Lower leg skin (tissue), 3 donors: ENCODE data around the gene PDPR.
"Not testable (repeated sequence)": the region's sequence is repeated elsewhere in the genome, so short reads cannot be mapped to it uniquely, and the experiment has no call there.

ENCODE experiments used
- CTCF ChIP-seq, 3 donors: fragments of 450-650 bp; IDR thresholded peaks; one replicate each; pipeline ENCODE4 v1.5.1; 2016; ENCODE audit warnings: antibody characterized with exemption in 3 of 3, mild to moderate bottlenecking in 3 of 3, moderate library complexity in 2 of 3
- POLR2A ChIP-seq, 2 donors: fragments of 450-650 bp; IDR thresholded peaks; one replicate each; pipeline ENCODE4 v1.6.1; 2016 to 2017; ENCODE audit warnings: antibody characterized with exemption in 2 of 2, mild to moderate bottlenecking in 1 of 2, moderate library complexity in 1 of 2

GRCh38 chr16:70120398-70120797, 6.3 kb downstream of the PDPR start:
- not testable (repeated sequence) for TF ChIP-seq CTCF, POLR2A (IDR thresholded peaks at IDR 0.05)
